Stimulated activated CD8-positive, alpha-beta memory T cell treated with anti-CD3 and anti-CD28 coated beads, Interleukin-15, amount 100 ng/mL, for 1 hour (primary cell): Measurements from ENCODE around the gene NTM.

Source experiments
- DNase-seq: peaks from one replicate; pipeline ENCODE4 v3.0.0-alpha.2; 2020; ENCODE audit warnings: low read depth

NTM gene

GRCh38 chr11:131922220-131922619 lies 551.8 kb downstream of the NTM start:
- no peak for DNase-seq

- DNase-seq: no peak
Observed at GRCh38 chr11:131923309-131923708, 552.9 kb downstream of the NTM start.

GRCh38 chr11:131924001-131924400 lies 553.6 kb downstream of the NTM start:
- no peak for DNase-seq

- DNase-seq: no peak
Observed at GRCh38 chr11:131924457-131925201, 554.2 kb downstream of the NTM start.

GRCh38 chr11:131925829-131926228 lies 555.4 kb downstream of the NTM start:
- DNase-seq: no peak

- DNase-seq: no peak
Observed at GRCh38 chr11:131928992-131929391, 558.6 kb downstream of the NTM start.

GRCh38 chr11:131932584-131933325 lies 562.3 kb downstream of the NTM start:
- DNase-seq: no peak

- DNase-seq: no peak
Observed at GRCh38 chr11:131934006-131934405, 563.6 kb downstream of the NTM start.

- no peak for DNase-seq
Observed at GRCh38 chr11:131938351-131938751, 567.9 kb downstream of the NTM start.

GRCh38 chr11:131940126-131940525 lies 569.7 kb downstream of the NTM start:
- no peak for DNase-seq

- no peak for DNase-seq
Observed at GRCh38 chr11:131942878-131943277, 572.5 kb downstream of the NTM start.

GRCh38 chr11:131943295-131943694 lies 572.9 kb downstream of the NTM start:
- DNase-seq: no peak

- no peak for DNase-seq
Observed at GRCh38 chr11:131944736-131945135, 574.3 kb downstream of the NTM start.

GRCh38 chr11:131945706-131946105 lies 575.3 kb downstream of the NTM start:
- no peak for DNase-seq

- no peak for DNase-seq
Observed at GRCh38 chr11:131947511-131947910, 577.1 kb downstream of the NTM start.

GRCh38 chr11:131951121-131951520 lies 580.7 kb downstream of the NTM start:
- DNase-seq: no peak

- DNase-seq: no peak
Observed at GRCh38 chr11:131954146-131954545, 583.7 kb downstream of the NTM start.

GRCh38 chr11:131955904-131956303 lies 585.5 kb downstream of the NTM start:
- no peak for DNase-seq

- no peak for DNase-seq
Observed at GRCh38 chr11:131957201-131957600, 586.8 kb downstream of the NTM start.

GRCh38 chr11:131957875-131958274 lies 587.5 kb downstream of the NTM start:
- no peak for DNase-seq

GRCh38 chr11:131962818-131963217 lies 592.4 kb downstream of the NTM start:
- DNase-seq: no peak

- no peak for DNase-seq
Observed at GRCh38 chr11:131964698-131965483, 594.5 kb downstream of the NTM start.

GRCh38 chr11:131965504-131965903 lies 595.1 kb downstream of the NTM start:
- no peak for DNase-seq
